IPS-15b (cell line): ENCODE data around the gene TNS3.

Experiments
- H3K27me3 ChIP-seq: one replicate; pipeline ENCODE4 v1.6.1; 2013; ENCODE audit warnings: low read length; ENCODE audit not compliant: control insufficient read depth, insufficient read depth
- H3K36me3 ChIP-seq: one replicate; pipeline ENCODE4 v1.6.1; 2013; ENCODE audit warnings: low read length; ENCODE audit not compliant: control insufficient read depth, insufficient read depth
- H3K4me1 ChIP-seq: one replicate; pipeline ENCODE4 v1.6.1; 2013; ENCODE audit warnings: mild to moderate bottlenecking, low read length; ENCODE audit not compliant: control insufficient read depth, insufficient read depth
- H3K4me3 ChIP-seq: one replicate; pipeline ENCODE4 v1.5.1; 2013; ENCODE audit warnings: low read depth, low read length
- H3K9ac ChIP-seq: one replicate; pipeline ENCODE4 v1.6.1; 2013; ENCODE audit warnings: low read depth, mild to moderate bottlenecking, low read length
- H3K9me3 ChIP-seq: one replicate; pipeline ENCODE4 v1.6.1; 2013; ENCODE audit warnings: mild to moderate bottlenecking, low read length; ENCODE audit not compliant: control insufficient read depth, insufficient read depth

Gene TNS3

GRCh38 chr7:47368190-47368812 lies 213.6 kb downstream of the TNS3 start:
- Histone ChIP-seq H3K9ac (no peak overlapping the region), H3K36me3 (peaks cover 17% of the 10 kb centered on the region), H3K4me3 (no peak overlapping the region), H3K27me3 (no peaks in the 10 kb centered on the region), H3K9me3 (no peaks in the 10 kb centered on the region), H3K4me1 (peaks cover 2% of the 10 kb centered on the region)

- Histone ChIP-seq H3K36me3 (peaks cover 17% of the 10 kb centered on the region), H3K4me1 (peaks cover 2% of the 10 kb centered on the region), H3K4me3 (no peak overlapping the region), H3K9me3 (no peaks in the 10 kb centered on the region), H3K27me3 (no peaks in the 10 kb centered on the region), H3K9ac (no peak overlapping the region)
Observed at GRCh38 chr7:47367369-47367768, 214.5 kb downstream of the TNS3 start.

GRCh38 chr7:47366960-47367359 lies 215.0 kb downstream of the TNS3 start:
- Histone ChIP-seq H3K9me3 (no peaks in the 10 kb centered on the region), H3K4me1 (peaks cover 2% of the 10 kb centered on the region), H3K36me3 (peaks cover 17% of the 10 kb centered on the region), H3K4me3 (no peak overlapping the region), H3K27me3 (no peaks in the 10 kb centered on the region), H3K9ac (no peak overlapping the region)

GRCh38 chr7:47366211-47366610 lies 215.7 kb downstream of the TNS3 start:
- H3K9ac ChIP-seq = no peak overlapping the region
- H3K36me3 ChIP-seq = peaks cover 17% of the 10 kb centered on the region
- no peaks in the 10 kb centered on the region for H3K9me3 ChIP-seq
- no peak overlapping the region for H3K4me3 ChIP-seq
- no peaks in the 10 kb centered on the region for H3K27me3 ChIP-seq
- no peaks in the 10 kb centered on the region for H3K4me1 ChIP-seq

- Histone ChIP-seq H3K9me3 (no peaks in the 10 kb centered on the region), H3K4me3 (no peak overlapping the region), H3K9ac (no peak overlapping the region), H3K27me3 (no peaks in the 10 kb centered on the region), H3K36me3 (peaks cover 4% of the 10 kb centered on the region), H3K4me1 (no peaks in the 10 kb centered on the region)
Observed at GRCh38 chr7:47362984-47363383, 218.9 kb downstream of the TNS3 start.

- Histone ChIP-seq H3K36me3 (peaks cover 3% of the 10 kb centered on the region), H3K9me3 (no peaks in the 10 kb centered on the region), H3K4me1 (no peaks in the 10 kb centered on the region), H3K4me3 (no peak overlapping the region), H3K27me3 (no peaks in the 10 kb centered on the region), H3K9ac (no peak overlapping the region)
Observed at GRCh38 chr7:47361746-47362215, 220.1 kb downstream of the TNS3 start.

- Histone ChIP-seq H3K36me3 (no peaks in the 10 kb centered on the region), H3K4me3 (no peak overlapping the region), H3K4me1 (peaks cover 2% of the 10 kb centered on the region), H3K9me3 (no peaks in the 10 kb centered on the region), H3K9ac (no peak overlapping the region), H3K27me3 (no peaks in the 10 kb centered on the region)
Observed at GRCh38 chr7:47361236-47361635, 220.7 kb downstream of the TNS3 start.

- H3K4me1 ChIP-seq = peaks cover 2% of the 10 kb centered on the region
- no peaks in the 10 kb centered on the region for H3K27me3 ChIP-seq
- no peaks in the 10 kb centered on the region for H3K9me3 ChIP-seq
- H3K9ac ChIP-seq = no peak overlapping the region
- H3K4me3 ChIP-seq = no peak overlapping the region
- no peaks in the 10 kb centered on the region for H3K36me3 ChIP-seq
Observed at GRCh38 chr7:47360301-47360900, 221.5 kb downstream of the TNS3 start.

GRCh38 chr7:47358944-47359588 lies 222.8 kb downstream of the TNS3 start:
- H3K4me1 ChIP-seq = peaks cover 2% of the 10 kb centered on the region

GRCh38 chr7:47358357-47358756 lies 223.6 kb downstream of the TNS3 start:
- H3K9me3 ChIP-seq = no peaks in the 10 kb centered on the region
- no peaks in the 10 kb centered on the region for H3K36me3 ChIP-seq
- peaks cover 2% of the 10 kb centered on the region for H3K4me1 ChIP-seq
- H3K27me3 ChIP-seq = no peaks in the 10 kb centered on the region
- no peak overlapping the region for H3K9ac ChIP-seq
- no peak overlapping the region for H3K4me3 ChIP-seq

More at GRCh38 chr7:47358944-47359588, 222.8 kb downstream of the TNS3 start:
- Histone ChIP-seq H3K27me3 (no peaks in the 10 kb centered on the region), H3K36me3 (no peaks in the 10 kb centered on the region), H3K9me3 (no peaks in the 10 kb centered on the region), H3K4me3 (no peak overlapping the region), H3K9ac (no peak overlapping the region)

- Histone ChIP-seq H3K4me3 (no peak overlapping the region), H3K9ac (no peak overlapping the region), H3K36me3 (no peaks in the 10 kb centered on the region), H3K9me3 (no peaks in the 10 kb centered on the region), H3K27me3 (no peaks in the 10 kb centered on the region), H3K4me1 (peaks cover 2% of the 10 kb centered on the region)
Observed at GRCh38 chr7:47357863-47358262, 224.0 kb downstream of the TNS3 start.

GRCh38 chr7:47357361-47357760 lies 224.6 kb downstream of the TNS3 start:
- Histone ChIP-seq H3K36me3 (no peaks in the 10 kb centered on the region), H3K27me3 (no peaks in the 10 kb centered on the region), H3K9me3 (no peaks in the 10 kb centered on the region), H3K4me3 (no peak overlapping the region), H3K9ac (no peak overlapping the region), H3K4me1 (peaks cover 2% of the 10 kb centered on the region)
